HL-60 (cell line): ENCODE results near the gene IFRD2.
"Not testable (repeated sequence)": the region's sequence is repeated elsewhere in the genome, so short reads cannot be mapped to it uniquely, and the experiment has no call there.

Experiments
- DNase-seq, 2 experiments: peaks; one replicate each; pipeline ENCODE4 v3.0.0-alpha.2; 2010 to 2020; ENCODE audit warnings: low read depth in 1 of 2, low spot score in 1 of 2
- H3K27ac ChIP-seq: fragments of 250-450 bp; sonication (Bioruptor Pico); replicated peaks from 2 replicates; pipeline ENCODE4 v1.5.1; 2020; ENCODE audit warnings: mild to moderate bottlenecking, moderate library complexity
- H3K27me3 ChIP-seq: fragments of 250-450 bp; sonication (Bioruptor Pico); 2 replicates; pipeline ENCODE4 v1.5.1; 2021; ENCODE audit warnings: mild to moderate bottlenecking, moderate library complexity; ENCODE audit not compliant: insufficient read depth, poor library complexity, severe bottlenecking
- H3K4me3 ChIP-seq: replicated peaks from 2 replicates; pipeline ENCODE4 v1.5.1; 2011; ENCODE audit warnings: mild to moderate bottlenecking, control low read depth, low read length; ENCODE audit not compliant: insufficient read depth
- GABPA ChIP-seq: IDR thresholded peaks from 2 replicates; pipeline ENCODE4 v1.6.1; 2012; ENCODE audit warnings: low read depth
- POLR2AphosphoS5 ChIP-seq: IDR thresholded peaks from 2 replicates; pipeline ENCODE4 v1.6.1; 2012; ENCODE audit warnings: low read depth
- SPI1 ChIP-seq: IDR thresholded peaks from 2 replicates; pipeline ENCODE4 v1.6.1; 2012; ENCODE audit warnings: low read depth, mild to moderate bottlenecking, borderline replicate concordance
- TF ChIP-seq, protein P1 (sequence below): IDR thresholded peaks from 2 replicates; pipeline ENCODE4 v1.6.1; 2012; ENCODE audit warnings: low read depth; ENCODE audit not compliant: insufficient replicate concordance
- TF ChIP-seq, protein P2 (sequence below): IDR thresholded peaks from one replicate; pipeline ENCODE4 v1.5.1; 2011; ENCODE audit warnings: low read length, control low read depth, inconsistent platforms; ENCODE audit not compliant: insufficient read depth

Gene IFRD2

DNA sequence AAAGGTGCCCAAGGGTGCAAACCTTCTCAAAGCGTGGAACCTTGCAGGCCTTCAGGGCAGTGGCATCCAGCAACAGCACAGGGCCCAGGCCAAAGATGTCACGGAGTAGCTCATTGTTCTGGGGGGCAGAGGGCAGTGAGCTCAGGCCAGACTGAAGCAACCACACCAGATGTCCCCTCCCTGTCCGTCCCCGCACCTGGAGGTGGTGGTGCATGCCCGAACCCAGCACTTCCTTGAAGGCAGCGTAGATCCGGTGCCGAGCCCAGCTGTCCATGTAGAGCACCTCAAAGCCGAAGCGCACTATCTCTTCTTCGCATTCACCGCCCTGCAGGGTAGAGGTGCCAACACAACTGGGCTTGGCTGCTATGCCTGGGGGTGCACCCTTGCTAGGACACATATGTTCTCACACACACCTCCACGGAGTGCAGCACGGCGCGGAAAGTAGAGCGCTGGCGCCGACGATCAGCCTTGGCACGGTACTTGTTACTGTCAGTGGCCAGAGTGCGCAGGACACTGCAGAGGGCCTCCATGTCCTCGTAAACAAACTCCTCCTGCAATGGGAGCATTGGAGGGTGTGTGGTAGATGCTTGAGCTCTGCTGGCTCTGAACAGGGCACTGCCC, 3.7 kb downstream of the IFRD2 start:
- TF ChIP-seq, protein P1, sequence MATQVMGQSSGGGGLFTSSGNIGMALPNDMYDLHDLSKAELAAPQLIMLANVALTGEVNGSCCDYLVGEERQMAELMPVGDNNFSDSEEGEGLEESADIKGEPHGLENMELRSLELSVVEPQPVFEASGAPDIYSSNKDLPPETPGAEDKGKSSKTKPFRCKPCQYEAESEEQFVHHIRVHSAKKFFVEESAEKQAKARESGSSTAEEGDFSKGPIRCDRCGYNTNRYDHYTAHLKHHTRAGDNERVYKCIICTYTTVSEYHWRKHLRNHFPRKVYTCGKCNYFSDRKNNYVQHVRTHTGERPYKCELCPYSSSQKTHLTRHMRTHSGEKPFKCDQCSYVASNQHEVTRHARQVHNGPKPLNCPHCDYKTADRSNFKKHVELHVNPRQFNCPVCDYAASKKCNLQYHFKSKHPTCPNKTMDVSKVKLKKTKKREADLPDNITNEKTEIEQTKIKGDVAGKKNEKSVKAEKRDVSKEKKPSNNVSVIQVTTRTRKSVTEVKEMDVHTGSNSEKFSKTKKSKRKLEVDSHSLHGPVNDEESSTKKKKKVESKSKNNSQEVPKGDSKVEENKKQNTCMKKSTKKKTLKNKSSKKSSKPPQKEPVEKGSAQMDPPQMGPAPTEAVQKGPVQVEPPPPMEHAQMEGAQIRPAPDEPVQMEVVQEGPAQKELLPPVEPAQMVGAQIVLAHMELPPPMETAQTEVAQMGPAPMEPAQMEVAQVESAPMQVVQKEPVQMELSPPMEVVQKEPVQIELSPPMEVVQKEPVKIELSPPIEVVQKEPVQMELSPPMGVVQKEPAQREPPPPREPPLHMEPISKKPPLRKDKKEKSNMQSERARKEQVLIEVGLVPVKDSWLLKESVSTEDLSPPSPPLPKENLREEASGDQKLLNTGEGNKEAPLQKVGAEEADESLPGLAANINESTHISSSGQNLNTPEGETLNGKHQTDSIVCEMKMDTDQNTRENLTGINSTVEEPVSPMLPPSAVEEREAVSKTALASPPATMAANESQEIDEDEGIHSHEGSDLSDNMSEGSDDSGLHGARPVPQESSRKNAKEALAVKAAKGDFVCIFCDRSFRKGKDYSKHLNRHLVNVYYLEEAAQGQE, result no peak
- no peak for TF ChIP-seq SPI1
- TF ChIP-seq POLR2AphosphoS5, result no peak
- TF ChIP-seq, protein P2, sequence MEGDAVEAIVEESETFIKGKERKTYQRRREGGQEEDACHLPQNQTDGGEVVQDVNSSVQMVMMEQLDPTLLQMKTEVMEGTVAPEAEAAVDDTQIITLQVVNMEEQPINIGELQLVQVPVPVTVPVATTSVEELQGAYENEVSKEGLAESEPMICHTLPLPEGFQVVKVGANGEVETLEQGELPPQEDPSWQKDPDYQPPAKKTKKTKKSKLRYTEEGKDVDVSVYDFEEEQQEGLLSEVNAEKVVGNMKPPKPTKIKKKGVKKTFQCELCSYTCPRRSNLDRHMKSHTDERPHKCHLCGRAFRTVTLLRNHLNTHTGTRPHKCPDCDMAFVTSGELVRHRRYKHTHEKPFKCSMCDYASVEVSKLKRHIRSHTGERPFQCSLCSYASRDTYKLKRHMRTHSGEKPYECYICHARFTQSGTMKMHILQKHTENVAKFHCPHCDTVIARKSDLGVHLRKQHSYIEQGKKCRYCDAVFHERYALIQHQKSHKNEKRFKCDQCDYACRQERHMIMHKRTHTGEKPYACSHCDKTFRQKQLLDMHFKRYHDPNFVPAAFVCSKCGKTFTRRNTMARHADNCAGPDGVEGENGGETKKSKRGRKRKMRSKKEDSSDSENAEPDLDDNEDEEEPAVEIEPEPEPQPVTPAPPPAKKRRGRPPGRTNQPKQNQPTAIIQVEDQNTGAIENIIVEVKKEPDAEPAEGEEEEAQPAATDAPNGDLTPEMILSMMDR, result no peak
- no peak for TF ChIP-seq GABPA
- H3K27ac ChIP-seq, result no peak overlapping the region
- H3K27me3 ChIP-seq, result no peaks in the 10 kb centered on the region
- H3K4me3 ChIP-seq, result no peak overlapping the region
- no peak for DNase-seq

DNA sequence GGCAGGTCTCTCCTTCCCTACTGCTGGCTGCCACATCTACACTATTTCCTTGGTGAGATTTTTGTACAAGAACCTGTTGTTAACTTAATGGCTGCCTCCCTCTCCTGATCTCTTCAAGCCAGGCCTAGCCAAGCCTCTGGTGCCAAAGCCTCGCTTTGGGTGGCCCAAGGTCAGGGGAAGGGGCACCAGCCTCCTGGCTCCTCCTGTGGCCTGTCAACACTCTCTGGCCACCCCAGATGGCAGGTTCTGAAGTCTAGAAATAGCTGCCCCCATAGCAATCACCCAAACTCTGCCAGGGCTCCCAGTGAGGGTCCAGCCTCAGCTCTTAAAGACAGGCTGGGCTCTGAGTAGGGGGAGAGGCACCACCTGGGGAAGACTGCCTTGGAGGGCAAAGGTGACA, 5.0 kb downstream of the IFRD2 start:
- no peak for DNase-seq
- H3K27ac ChIP-seq, result no peak overlapping the region
- no peaks in the 10 kb centered on the region for H3K27me3 ChIP-seq
- no peak overlapping the region for H3K4me3 ChIP-seq
- TF ChIP-seq, protein P2, result no peak
- TF ChIP-seq POLR2AphosphoS5, result no peak
- TF ChIP-seq SPI1, result no peak
- TF ChIP-seq GABPA, result no peak
- TF ChIP-seq, protein P1, result no peak

DNA sequence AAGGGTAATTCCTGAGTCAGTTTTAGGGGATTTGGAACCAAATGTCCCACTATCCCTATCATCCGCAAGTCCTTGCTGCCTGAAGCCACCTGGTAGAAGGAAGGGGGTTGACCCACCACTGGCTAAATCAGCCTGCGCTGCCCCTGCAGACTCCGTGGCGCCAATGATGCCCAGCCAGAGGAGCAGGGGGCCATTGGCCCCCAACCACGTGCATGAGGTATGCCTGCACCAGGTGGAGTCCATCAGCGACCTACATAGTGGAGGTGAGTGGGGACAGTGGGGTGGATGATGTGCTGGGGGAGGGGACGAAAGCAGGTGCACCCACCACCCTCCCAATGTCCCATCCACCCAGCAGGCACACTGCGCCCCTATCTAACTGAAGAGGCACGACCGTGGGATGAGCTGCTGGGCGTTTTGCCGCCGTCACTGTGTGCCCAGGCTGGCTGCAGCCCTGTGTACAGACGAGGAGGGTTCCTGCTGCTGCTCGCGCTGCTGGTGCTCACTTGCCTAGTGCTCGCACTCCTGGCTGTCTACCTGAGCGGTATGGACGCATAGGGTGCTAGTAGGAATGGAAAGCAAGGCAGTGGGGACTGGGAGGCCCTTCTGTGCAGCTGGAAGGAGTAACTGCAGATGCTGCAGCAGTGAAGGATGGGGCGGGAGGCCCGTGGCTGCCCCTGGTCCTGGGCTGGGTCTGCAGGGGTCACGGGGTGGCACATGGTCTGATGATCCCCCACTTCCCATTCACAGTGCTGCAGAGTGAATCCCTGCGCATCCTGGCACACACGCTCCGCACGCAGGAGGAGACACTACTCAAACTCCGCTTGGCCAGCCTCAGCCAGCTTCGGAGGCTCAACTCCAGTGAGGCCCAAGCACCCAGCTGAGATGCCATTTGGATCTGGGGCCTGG, 5.7 kb downstream of the IFRD2 start:
- Histone ChIP-seq H3K27me3 (no peaks in the 10 kb centered on the region), H3K27ac (no peak overlapping the region), H3K4me3 (no peak overlapping the region)
- no peak for TF ChIP-seq GABPA
- TF ChIP-seq SPI1, result no peak
- peak; percentile 57 for TF ChIP-seq POLR2AphosphoS5
- DNase-seq, result no peak

DNA sequence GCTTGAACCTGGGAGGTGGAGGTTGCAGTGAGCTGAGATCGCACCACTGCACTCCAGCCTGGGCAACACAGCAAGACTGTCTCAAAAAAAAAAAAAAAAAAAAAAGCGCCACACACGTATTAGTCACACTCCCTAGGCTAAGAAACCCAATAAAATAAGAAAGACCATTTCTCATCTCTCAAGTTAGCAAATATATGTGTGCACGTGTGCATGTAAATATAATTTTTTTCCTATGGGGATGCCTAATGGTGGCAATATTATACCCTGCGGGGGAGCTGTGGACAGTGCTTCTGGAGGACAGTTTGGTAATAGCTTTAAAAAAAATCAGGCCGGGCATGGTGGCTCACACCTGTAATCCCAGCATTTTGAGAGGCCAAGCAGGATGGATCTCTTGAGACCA, 8.1 kb downstream of the IFRD2 start:
- H3K4me3 ChIP-seq, H3K27me3 ChIP-seq, DNase-seq, H3K27ac ChIP-seq: not testable (repeated sequence)
